Loucy (cell line): ENCODE results near the gene NPC1L1.

Source experiments
- H2AFZ ChIP-seq: fragments of 200-600 bp; sonication (generic); 2 replicates; pipeline ENCODE4 v1.6.0; 2016; ENCODE audit warnings: antibody characterized with exemption, mild to moderate bottlenecking, low read length, moderate library complexity
- H3F3A ChIP-seq: fragments of 200-600 bp; 2 replicates; pipeline ENCODE4 v1.6.0; 2016; ENCODE audit warnings: antibody characterized with exemption, low read depth, mild to moderate bottlenecking
- H3K27me3 ChIP-seq: fragments of 200-600 bp; sonication (generic); 2 replicates; pipeline ENCODE4 v1.6.1; 2014; ENCODE audit warnings: low read length, mild to moderate bottlenecking; ENCODE audit not compliant: insufficient read depth, poor library complexity, severe bottlenecking
- H3K36me3 ChIP-seq: fragments of 200-600 bp; sonication (generic); 2 replicates; pipeline ENCODE4 v1.6.1; 2016; ENCODE audit warnings: low read length; ENCODE audit not compliant: insufficient read depth
- H3K4me1 ChIP-seq: fragments of 200-600 bp; sonication (generic); 2 replicates; pipeline ENCODE4 v1.5.1; 2014; ENCODE audit warnings: low read length, mild to moderate bottlenecking; ENCODE audit not compliant: insufficient read depth, poor library complexity, severe bottlenecking
- H3K4me2 ChIP-seq: fragments of 200-600 bp; sonication (generic); 2 replicates; pipeline ENCODE4 v1.6.0; 2014; ENCODE audit warnings: antibody characterized with exemption, low read length, low read depth, mild to moderate bottlenecking; ENCODE audit not compliant: poor library complexity, severe bottlenecking
- H3K4me3 ChIP-seq: fragments of 200-600 bp; sonication (generic); 2 replicates; pipeline ENCODE4 v1.5.1; 2014; ENCODE audit warnings: low read length, mild to moderate bottlenecking, mixed read lengths; ENCODE audit not compliant: poor library complexity, severe bottlenecking
- H3K79me2 ChIP-seq: fragments of 200-600 bp; sonication (generic); 2 replicates; pipeline ENCODE4 v1.6.1; 2014; ENCODE audit warnings: low read length; ENCODE audit not compliant: insufficient read depth
- H3K9ac ChIP-seq: fragments of 200-600 bp; sonication (generic); 2 replicates; pipeline ENCODE4 v1.6.0; 2014; ENCODE audit warnings: mild to moderate bottlenecking, low read depth, low read length, moderate library complexity; ENCODE audit not compliant: poor library complexity, severe bottlenecking
- H3K9me2 ChIP-seq: fragments of 200-600 bp; sonication (generic); replicated peaks from 2 replicates; pipeline ENCODE4 v1.6.1; 2016; ENCODE audit warnings: low read depth, low read length, mixed read lengths
- H3K9me3 ChIP-seq: fragments of 200-600 bp; sonication (generic); 2 replicates; pipeline ENCODE4 v1.6.1; 2014; ENCODE audit warnings: mild to moderate bottlenecking, antibody characterized with exemption, low read length, low read depth; ENCODE audit not compliant: insufficient read depth
- H4K20me1 ChIP-seq: fragments of 200-600 bp; sonication (generic); 2 replicates; pipeline ENCODE4 v1.6.0; 2014; ENCODE audit warnings: antibody characterized with exemption, low read length, mild to moderate bottlenecking; ENCODE audit not compliant: insufficient read depth, poor library complexity, severe bottlenecking
- CTCF ChIP-seq: fragments of 200-600 bp; sonication (generic); conservative IDR thresholded peaks from 2 replicates; pipeline ENCODE4 v1.5.1; 2014; ENCODE audit warnings: mild to moderate bottlenecking, antibody characterized with exemption, low read length
- EZH2phosphoT487 ChIP-seq: fragments of 200-600 bp; IDR thresholded peaks from 2 replicates; pipeline ENCODE4 v1.6.1; 2018; ENCODE audit warnings: antibody characterized with exemption, mild to moderate bottlenecking, moderate library complexity, borderline replicate concordance

NPC1L1 gene

GRCh38 chr7:44538798-44539668 lies 2.1 kb downstream of the NPC1L1 start:
- Histone ChIP-seq H3K27me3 (no peaks in the 10 kb centered on the region), H4K20me1 (no peaks in the 10 kb centered on the region), H3K4me2 (no peak overlapping the region), H3K36me3 (no peaks in the 10 kb centered on the region), H3K9me2 (no peaks in the 10 kb centered on the region), H3F3A (no peaks in the 10 kb centered on the region), H3K4me3 (no peak overlapping the region), H2AFZ (no peak overlapping the region), H3K79me2 (no peaks in the 10 kb centered on the region), H3K4me1 (no peaks in the 10 kb centered on the region), H3K9me3 (no peaks in the 10 kb centered on the region), H3K9ac (no peak overlapping the region)
- TF ChIP-seq EZH2phosphoT487 (no peak), CTCF (no peak)

GRCh38 chr7:44538093-44538797 lies 2.9 kb downstream of the NPC1L1 start:
- Histone ChIP-seq H3K4me2 (no peak overlapping the region), H3K9me3 (no peaks in the 10 kb centered on the region), H3K9ac (no peak overlapping the region), H3K36me3 (no peaks in the 10 kb centered on the region), H3K9me2 (no peaks in the 10 kb centered on the region), H3K4me3 (no peak overlapping the region), H3K79me2 (no peaks in the 10 kb centered on the region), H3K27me3 (no peaks in the 10 kb centered on the region), H4K20me1 (no peaks in the 10 kb centered on the region), H2AFZ (no peak overlapping the region), H3F3A (no peaks in the 10 kb centered on the region), H3K4me1 (no peaks in the 10 kb centered on the region)
- TF ChIP-seq CTCF (no peak), EZH2phosphoT487 (no peak)

- H3K4me1 ChIP-seq, result no peaks in the 10 kb centered on the region
- no peaks in the 10 kb centered on the region for H3K9me3 ChIP-seq
- no peaks in the 10 kb centered on the region for H4K20me1 ChIP-seq
- H3K79me2 ChIP-seq, result no peaks in the 10 kb centered on the region
- no peak overlapping the region for H3K4me3 ChIP-seq
- no peak overlapping the region for H2AFZ ChIP-seq
- H3K36me3 ChIP-seq, result no peaks in the 10 kb centered on the region
- no peaks in the 10 kb centered on the region for H3K9me2 ChIP-seq
- no peak overlapping the region for H3K4me2 ChIP-seq
- no peaks in the 10 kb centered on the region for H3K27me3 ChIP-seq
- TF ChIP-seq CTCF, result no peak
- no peak for TF ChIP-seq EZH2phosphoT487
- H3F3A ChIP-seq, result no peaks in the 10 kb centered on the region
- H3K9ac ChIP-seq, result no peak overlapping the region
Measured at GRCh38 chr7:44537442-44537841, 3.7 kb downstream of the NPC1L1 start.
